Measurements from ENCODE around the gene KEL.
A peak's percentile ranks its signal among the peaks of the same experiment; 100 is the strongest.
"Not testable (repeated sequence)": the region's sequence is repeated elsewhere in the genome, so short reads cannot be mapped to it uniquely, and the experiment has no call there.

KEL gene

GRCh38 chr7:142961973-142962926 lies at the start of gene KEL:
Gene KEL, minus strand, starts transcription at chr7:142962363. Its CDS starts 157 bp downstream, at chr7:142962206.
- no peak for DNase-seq

DNA sequence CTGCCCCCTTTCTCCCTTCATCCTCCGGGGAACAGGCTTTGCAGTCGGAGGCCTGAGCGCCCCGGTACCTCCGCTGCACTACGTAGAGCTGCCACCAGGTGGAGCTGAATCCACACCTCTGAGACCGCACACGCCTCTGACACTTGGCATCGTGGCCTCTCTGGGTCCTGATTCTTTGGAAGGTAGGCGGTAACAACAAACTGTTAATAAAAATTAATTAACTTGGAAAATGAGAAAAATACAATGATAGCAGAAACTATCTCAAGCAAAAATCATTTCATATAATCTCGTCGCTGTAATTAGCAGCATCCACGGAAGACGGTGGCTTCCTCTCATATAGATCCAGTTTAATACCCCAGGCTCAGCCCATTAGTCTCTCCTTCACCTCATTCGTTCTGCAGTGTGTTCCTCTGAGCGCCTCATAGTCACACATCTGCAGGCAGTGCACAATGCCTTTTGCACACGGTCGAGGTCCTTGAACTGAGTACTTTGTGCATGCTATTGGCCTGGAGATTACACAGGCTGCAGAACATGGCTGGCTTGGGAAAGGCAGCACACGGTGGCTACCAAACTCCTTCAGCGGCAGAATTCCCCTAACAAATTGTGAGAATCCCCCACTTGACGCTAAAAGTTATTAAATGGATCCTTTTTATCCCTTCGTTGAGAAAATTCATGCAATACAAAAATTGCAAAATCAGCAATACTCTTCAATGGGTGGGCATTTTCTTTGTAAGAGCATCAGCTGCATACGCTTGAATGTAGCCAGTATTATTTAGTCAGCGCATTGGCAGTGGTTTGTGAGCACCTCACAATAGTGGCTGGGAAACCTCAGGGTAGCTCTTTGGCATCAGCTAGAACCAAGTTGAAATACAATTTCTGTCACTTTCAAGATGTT lies 46.1 kb upstream of the KEL start:
- DNase-seq: peak; percentile 38 to 85 (median 72)

DNA sequence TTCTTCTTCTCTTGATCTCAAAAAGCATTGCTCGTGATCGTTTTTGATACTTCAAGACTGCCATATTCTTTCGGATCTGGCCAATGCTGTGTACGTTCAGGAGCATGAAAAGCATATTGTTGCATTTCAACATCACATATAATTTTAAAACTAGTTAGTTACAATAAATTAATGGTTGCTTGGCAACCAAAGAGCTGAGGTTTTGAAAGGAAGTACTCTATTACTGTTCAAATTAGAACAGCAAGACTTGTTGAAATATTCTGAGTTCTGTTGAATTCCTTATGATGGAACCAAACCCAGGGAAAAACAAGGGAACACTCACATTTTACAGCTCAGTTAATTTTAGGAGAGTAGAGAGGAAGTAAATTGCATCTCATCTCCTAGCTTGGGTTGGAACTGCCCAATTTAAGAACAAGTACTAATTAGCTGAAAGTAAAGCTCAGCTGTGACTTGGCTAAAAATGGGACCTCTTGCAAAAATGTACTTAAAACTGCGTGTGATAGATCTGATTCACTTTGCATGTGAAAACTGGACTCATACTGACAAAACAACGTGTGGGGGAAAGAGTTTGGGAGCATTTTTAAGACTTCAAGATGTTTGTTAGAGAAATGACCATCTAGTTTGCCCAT lies 43.6 kb upstream of the KEL start:
- no peak for DNase-seq

- DNase-seq: peak in 5 of 6 experiments; percentile 15 to 77 (median 35)
Measured at GRCh38 chr7:143003393-143004051, 41.4 kb upstream of the KEL start.

DNA sequence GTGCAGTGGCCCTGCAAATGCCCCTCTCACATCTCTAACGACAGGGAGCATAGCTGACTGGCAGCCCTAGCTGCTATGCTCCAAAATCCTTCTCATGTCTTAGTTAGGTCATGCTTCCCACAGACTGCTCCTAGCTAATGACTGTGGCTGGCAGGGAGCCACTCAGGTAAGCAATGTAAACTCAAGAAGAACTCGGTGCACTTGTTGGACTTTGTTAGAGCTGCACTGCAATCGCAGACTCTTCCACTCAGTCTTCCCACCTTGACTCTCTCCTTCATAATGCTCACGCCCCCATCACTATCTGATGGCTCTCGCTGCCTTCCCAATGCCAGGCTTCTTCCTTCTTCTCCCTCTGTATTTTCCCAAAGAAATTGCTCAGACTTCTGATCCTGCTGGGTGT lies 40.7 kb upstream of the KEL start:
- no peak for DNase-seq

DNA sequence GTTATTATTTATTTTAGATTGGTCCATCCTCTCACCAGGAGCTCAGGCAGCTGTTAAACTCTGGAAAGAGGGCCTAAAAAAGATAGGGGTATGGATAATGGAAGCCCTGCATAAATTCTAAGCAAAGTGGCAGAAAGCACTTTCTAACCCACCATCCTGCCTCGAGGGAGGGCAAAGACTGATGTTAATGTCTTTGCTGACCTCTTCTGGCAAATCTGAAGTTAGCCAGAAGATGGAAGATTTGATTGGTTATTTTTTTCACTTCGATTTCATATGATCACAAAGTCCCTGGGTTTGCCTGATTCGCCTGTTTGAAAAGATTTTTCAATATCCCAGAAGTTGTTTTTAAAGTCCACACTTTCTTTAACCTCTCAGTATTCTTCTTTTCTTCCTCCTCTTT lies 39.9 kb upstream of the KEL start:
- DNase-seq: peak in 1 of 6 experiments; percentile 8

DNA sequence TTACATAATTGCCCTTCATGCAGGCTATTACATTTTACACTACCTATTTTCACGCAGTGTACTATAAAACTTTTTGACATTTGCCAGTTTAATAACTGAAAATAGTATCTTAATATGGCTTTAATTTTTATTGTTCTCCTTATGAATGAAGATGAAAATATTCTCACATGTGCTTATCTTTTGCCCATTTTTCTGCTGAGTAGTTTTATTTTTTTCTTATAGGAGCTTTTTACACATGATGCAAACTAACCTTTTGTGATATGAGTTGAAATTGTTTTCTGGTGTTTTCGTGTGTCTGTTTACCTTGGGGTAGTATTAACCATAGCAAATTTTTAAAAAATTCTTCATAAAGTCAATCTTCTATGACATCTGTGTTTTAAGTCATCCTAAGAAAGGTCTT lies 38.5 kb upstream of the KEL start:
- no peak for DNase-seq

GRCh38 chr7:142999793-143000192 lies 37.6 kb upstream of the KEL start:
- no peak for DNase-seq

GRCh38 chr7:142998966-142999365 lies 36.8 kb upstream of the KEL start:
- DNase-seq: no peak

DNA sequence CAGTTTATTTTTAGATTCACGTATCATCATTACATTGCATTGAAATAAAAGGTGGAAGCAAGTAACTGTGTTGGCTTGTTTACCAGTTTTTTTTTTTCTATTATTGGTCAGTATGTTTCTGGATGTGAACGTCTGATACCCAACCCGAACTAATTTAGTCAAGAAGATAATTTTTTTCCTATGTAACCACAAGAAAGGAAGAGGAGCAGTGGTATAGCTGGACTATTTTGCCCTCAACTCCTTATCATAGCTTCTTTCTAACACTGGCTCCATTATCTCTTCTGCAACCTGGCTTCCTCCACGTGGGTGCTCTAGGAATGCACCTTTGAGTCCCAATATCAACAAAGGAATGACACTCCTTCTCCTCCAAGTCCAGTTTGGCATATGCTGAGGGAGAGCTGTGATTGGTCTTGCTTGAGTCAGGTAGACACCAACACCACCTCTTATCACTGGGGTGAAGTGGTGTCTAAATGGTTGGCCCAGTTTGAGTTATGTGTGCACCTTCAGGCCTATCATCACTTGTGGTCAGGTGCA lies 35.4 kb upstream of the KEL start:
- DNase-seq: no peak

- DNase-seq: no peak
Measured at GRCh38 chr7:142992427-142992826, 30.3 kb upstream of the KEL start.

DNA sequence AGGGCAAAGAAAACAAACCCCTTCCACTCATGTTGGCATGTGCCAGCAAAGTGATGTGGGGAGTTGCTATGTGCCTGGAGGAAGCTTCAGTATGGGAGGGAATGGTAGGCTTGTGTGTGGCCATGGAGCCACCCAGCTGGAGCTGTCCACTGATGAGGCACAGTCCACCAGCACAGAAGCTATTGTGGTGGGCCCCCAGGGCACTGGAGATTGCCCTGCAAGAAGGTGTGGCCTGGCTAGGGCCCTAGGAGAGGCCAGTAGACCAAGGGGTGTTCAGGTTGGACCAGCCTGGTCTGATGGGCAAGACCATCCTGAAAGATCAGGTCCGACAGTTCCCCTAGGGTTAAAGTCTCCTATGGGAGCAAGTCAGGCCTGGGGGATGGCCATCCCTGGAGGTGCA lies 22.1 kb upstream of the KEL start:
- no peak for DNase-seq

- DNase-seq: no peak
Measured at GRCh38 chr7:142983825-142984224, 21.7 kb upstream of the KEL start.

- not testable (repeated sequence) for DNase-seq
Measured at GRCh38 chr7:142978402-142978801, 16.2 kb upstream of the KEL start.

GRCh38 chr7:142974626-142975025 lies 12.5 kb upstream of the KEL start:
- DNase-seq: no peak

GRCh38 chr7:142969183-142969582 lies 7.0 kb upstream of the KEL start:
- no peak for DNase-seq

- no peak for DNase-seq
Measured at GRCh38 chr7:142968229-142968628, 6.1 kb upstream of the KEL start.

- no peak for DNase-seq
Measured at GRCh38 chr7:142964502-142965246, 2.5 kb upstream of the KEL start.

GRCh38 chr7:142963993-142964392 lies 1.8 kb upstream of the KEL start:
- no peak for DNase-seq

DNA sequence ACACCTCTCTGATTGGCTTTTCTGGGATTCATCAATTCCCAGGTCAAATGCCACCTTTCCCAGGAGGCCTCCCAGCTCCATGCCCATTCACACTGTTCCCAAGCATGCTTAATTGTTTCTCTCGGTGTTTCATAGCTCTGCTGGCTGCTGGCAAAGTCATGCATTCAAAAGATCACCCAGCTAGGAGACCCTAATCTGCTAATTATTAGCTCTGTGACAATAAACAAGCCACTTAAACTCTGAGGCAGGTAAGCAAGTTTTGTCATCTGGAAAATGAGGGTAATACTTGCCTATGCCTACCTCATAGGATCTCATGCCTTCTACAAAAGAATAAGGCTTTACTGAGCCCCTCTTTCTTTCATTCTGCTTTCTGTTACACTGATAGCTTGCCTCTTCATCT lies 828 bp upstream of the KEL start:
- DNase-seq: no peak

DNA sequence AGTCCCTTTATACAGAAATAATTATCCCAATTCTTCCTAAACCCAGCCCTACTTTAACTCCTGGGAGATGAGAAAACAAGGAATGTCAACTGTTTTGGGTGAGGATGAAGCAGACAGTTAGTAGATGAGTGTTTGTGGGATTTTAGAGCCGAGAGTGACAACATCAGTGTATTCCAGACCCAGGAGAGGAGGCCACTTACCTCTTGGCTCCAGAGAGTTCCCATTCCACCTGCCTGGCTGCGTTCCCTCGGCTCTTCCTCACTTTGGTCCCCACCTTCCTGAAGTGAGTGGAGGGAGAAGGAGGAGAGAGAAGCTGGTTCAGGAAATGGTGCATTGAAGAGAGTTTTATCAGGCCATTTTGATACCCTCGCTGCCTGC lies 579 bp downstream of the KEL start:
- DNase-seq: no peak

All from stimulated activated naive CD4-positive, alpha-beta T cell (primary cell).